Lung microvascular endothelial cell (primary cell): ENCODE results near the gene UBN1. TPM values are rescaled to one million over a fixed set of nuclear protein-coding genes. Genes with fewer than 3 reads are reported as not detected.

Source experiments
- DNase-seq, 2 donors: peaks; one replicate each; pipeline versions ENCODE4 v3.0.0 to v3.0.0-alpha.2; 2010; ENCODE audit warnings: low read depth in 2 of 2
- total RNA-seq: library from RNA; depleted of rRNA; stranded (reverse); fragments of >200 nt; gene quantifications from 2 replicates; pipeline ENCODE4 v1.2.1, GENCODE V29; 2014

Gene UBN1
- total RNA-seq, 1 donor from 2014 or later = 23.8 TPM

GRCh38 chr16:4904108-4904941, 57.0 kb downstream of the UBN1 start:
- DNase-seq = no peak

GRCh38 chr16:4904942-4905615, 57.8 kb downstream of the UBN1 start:
- DNase-seq = no peak

- no peak for DNase-seq
Observed at GRCh38 chr16:4908854-4909401, 61.6 kb downstream of the UBN1 start.

GRCh38 chr16:4909825-4910224, 62.5 kb downstream of the UBN1 start:
- no peak for DNase-seq

DNA sequence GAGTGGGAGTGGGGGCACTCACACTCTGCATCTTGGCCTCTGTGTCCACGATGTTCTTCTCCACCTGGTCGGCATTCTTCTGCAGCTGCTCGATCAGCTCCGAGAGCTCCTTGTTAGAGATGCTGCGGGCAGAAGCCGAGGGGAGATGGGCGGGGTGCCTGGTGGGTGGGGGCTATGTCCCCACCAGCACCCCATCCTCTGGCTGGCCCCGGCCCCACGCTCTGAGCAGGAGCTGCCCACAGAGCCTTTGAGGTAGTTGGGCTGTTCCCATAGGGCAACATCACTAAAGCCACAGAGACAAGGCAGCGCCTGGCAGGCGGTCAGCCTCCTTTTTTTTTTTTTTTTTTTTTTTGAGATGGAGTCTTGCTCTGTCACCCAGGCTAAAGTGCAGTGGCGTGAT, 63.5 kb downstream of the UBN1 start:
- DNase-seq = no peak

- DNase-seq = no peak
Observed at GRCh38 chr16:4911970-4912386, 64.7 kb downstream of the UBN1 start.

DNA sequence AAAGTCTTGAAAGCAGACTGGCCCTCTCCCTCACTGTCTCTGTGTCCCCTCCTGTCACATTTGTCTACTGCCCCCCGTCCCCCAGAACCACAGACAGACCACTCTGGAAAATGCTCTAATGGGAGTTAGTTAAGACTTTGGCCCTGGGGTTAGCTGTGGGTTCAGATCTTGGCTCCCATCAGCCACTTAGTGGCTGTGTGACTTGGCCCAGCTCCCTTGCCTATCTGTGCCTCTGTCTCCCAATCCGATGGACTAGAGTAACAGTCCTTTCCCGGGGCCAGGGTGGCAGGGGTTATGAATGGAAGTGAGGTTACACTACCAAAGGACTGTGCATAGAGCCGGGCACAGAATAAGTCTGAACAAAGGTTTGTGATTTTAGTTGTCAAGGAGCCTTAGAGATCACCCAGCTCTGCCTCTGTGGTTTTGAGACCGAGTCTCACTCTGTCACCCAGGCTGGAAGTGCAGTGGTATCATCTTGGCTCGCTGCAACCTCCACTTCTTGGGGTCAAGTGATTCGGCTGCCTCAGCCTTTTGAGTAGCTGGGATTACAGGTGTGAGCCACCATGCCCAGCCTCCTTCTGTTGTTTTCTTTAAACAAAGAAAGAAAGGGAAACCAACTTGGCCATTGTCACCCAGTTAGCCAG, 66.0 kb downstream of the UBN1 start:
- no peak for DNase-seq

GRCh38 chr16:4913774-4914525, 66.7 kb downstream of the UBN1 start:
- DNase-seq = no peak

- no peak for DNase-seq
Observed at GRCh38 chr16:4914528-4915225, 67.4 kb downstream of the UBN1 start.

GRCh38 chr16:4915226-4915761, 68.0 kb downstream of the UBN1 start:
- DNase-seq = peak in 1 of 2 donors; percentile 16

DNA sequence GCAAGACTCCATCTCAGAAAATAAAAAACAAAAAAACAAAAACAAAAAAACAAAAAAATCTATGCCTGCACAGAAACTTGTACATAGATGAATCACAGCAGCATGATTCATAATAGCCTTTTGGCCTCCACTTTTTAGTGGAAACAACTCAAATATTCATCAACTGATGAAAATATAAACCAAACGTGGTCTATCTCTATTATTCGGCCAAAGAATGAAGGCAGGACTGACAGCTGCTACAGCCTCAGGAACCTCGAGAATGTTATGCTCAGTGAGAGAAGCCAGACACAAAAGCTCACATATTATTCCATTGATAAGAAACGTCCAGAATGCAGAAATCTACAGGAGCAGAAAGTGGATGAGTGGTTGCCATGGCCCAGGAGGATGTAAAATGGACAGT, 69.8 kb downstream of the UBN1 start:
- peak in 1 of 2 donors; percentile 29 for DNase-seq

- DNase-seq = no peak
Observed at GRCh38 chr16:4918781-4919251, 71.5 kb downstream of the UBN1 start.

DNA sequence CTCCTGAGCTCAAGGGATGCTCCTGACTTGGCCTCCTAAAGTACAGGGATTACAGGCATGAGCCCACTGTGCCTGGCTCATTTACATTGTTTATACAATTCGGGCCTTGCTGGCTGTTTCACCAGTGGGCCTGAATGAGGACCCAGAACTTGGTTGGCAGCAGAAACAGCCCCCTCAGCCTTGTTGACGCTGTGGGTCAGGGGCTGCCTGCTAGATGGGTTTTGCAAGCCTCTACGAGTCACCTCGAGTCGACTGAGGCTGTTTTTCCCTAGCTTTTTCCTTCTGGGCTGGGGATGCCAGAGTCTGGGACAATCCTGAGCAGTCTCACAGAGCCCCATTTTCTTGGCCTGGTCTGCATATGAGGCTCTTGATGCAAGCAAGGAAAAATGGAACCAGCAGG, 73.5 kb downstream of the UBN1 start:
- DNase-seq = no peak

GRCh38 chr16:4922721-4923342, 75.6 kb downstream of the UBN1 start:
- DNase-seq = no peak

- no peak for DNase-seq
Observed at GRCh38 chr16:4923853-4924252, 76.6 kb downstream of the UBN1 start.

GRCh38 chr16:4924593-4925292, 77.5 kb downstream of the UBN1 start:
- no peak for DNase-seq

GRCh38 chr16:4925293-4925607, 78.0 kb downstream of the UBN1 start:
- no peak for DNase-seq

- DNase-seq = no peak
Observed at GRCh38 chr16:4925791-4926190, 78.5 kb downstream of the UBN1 start.

DNA sequence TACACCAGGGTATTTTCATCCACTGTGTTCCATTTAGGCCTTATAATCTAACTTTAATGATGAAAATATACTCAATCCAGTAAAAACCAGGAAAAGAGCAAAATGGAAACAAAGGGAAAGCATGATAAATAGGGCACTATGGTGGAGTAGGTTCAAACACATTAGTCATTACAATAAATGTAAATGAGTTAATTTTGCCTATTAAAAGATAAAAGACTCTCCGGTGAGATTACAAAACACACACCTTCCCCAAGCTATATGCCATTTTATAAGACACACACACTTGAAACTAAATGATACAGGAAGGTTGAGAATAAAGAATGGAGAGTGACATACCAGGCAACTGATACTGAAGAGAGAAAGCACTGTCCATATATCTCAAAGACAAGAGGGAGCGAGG, 79.6 kb downstream of the UBN1 start:
- no peak for DNase-seq

DNA sequence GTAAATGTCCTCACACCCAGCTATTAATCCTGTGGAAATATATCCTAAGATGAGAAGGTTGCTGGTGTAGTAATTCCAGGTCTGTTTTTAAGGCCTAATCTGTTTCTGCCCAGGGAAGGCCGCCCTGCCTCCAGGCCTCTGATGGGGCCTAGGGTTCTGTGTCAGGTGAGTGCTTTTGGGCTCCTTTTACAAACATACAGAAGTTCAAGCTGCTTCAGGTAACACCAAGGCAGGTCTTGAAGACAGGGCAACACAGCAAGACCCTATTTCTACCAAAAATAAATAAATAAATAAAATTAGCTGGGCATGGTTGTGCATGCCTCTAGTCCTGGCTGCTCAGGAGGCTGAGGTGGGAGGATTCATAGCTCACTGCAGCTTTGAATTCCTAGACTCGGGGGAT, 80.4 kb downstream of the UBN1 start:
- no peak for DNase-seq
